B cell (primary cell): ENCODE measurements around the gene TBC1D10A. TPM values are rescaled to one million over a fixed set of nuclear protein-coding genes. Genes with fewer than 3 reads are reported as not detected.

Experiments
- ATAC-seq: fragments of 200-7000 bp; cut with Tn5 transposase; one replicate; pipeline ENCODE4 v1.10.0; 2021; ENCODE audit warnings: low read depth, mild to moderate bottlenecking, moderate number of reproducible peaks, moderate library complexity
- CTCF ChIA-PET: fragments of 350-600 bp; sonication (Branson Sonifier 250); formaldehyde crosslinking; loops from one replicate; lab custom pipeline; 2021; ENCODE audit warnings: antibody characterized with exemption, inconsistent platforms; lab: Charles Lee
- POLR2A ChIA-PET: fragments of 350-600 bp; sonication (Branson Sonifier 250); formaldehyde crosslinking; loops from one replicate; lab custom pipeline; 2021; ENCODE audit warnings: antibody characterized with exemption; lab: Charles Lee
- DNase-seq: peaks from one replicate; pipeline ENCODE4 v3.0.0; 2013
- H2AFZ ChIP-seq: 2 replicates; pipeline ENCODE4 v1.6.1; 2012; ENCODE audit warnings: mild to moderate bottlenecking, low read depth, low read length; ENCODE audit not compliant: insufficient read depth, poor library complexity, severe bottlenecking
- H3K27ac ChIP-seq, 2 donors: 1 replicate in 1 of 2; 2 replicates in 1 of 2; pipeline ENCODE4 v1.5.1; 2012 to 2013; ENCODE audit warnings: low read length in 2 of 2, mild to moderate bottlenecking in 2 of 2, moderate library complexity in 1 of 2
- H3K27me3 ChIP-seq, 4 experiments: fragments of 200-600 bp in 1 of 4; sonication (generic) in 1 of 4; replicated peaks in 1 of 4; 1 replicate in 2 of 4; 2 replicates in 2 of 4; pipeline versions ENCODE4 v1.6.1 to v1.7.0; 2013 to 2016; ENCODE audit warnings: low read length in 3 of 4, mild to moderate bottlenecking in 2 of 4, mixed read lengths in 1 of 4, moderate library complexity in 1 of 4; ENCODE audit not compliant: insufficient read depth in 4 of 4, control insufficient read depth in 3 of 4; ENCODE audit errors: control extremely low read depth in 1 of 4
- H3K36me3 ChIP-seq, 2 experiments: replicated peaks in 1 of 2; 1 replicate in 1 of 2; 2 replicates in 1 of 2; pipeline versions ENCODE4 v1.6.1 to v1.7.1; 2013; ENCODE audit warnings: low read length in 1 of 2; ENCODE audit not compliant: insufficient read depth in 2 of 2, control insufficient read depth in 1 of 2; ENCODE audit errors: control extremely low read depth in 1 of 2, extremely low read depth in 1 of 2
- H3K4me1 ChIP-seq, 2 donors: fragments of 200-600 bp in 1 of 2; sonication (generic) in 1 of 2; 1 replicate in 1 of 2; 2 replicates in 1 of 2; pipeline versions ENCODE4 v1.5.1 to v1.6.1; 2013 to 2017; ENCODE audit warnings: low read length in 2 of 2; ENCODE audit not compliant: control insufficient read depth in 2 of 2, insufficient read depth in 2 of 2
- H3K4me2 ChIP-seq: replicated peaks from 2 replicates; pipeline ENCODE3; 2012; ENCODE audit warnings: mild to moderate bottlenecking, low read depth, low read length; ENCODE audit not compliant: poor library complexity, severe bottlenecking
- H3K4me3 ChIP-seq, 5 experiments: fragments of 200-600 bp in 1 of 5; sonication (generic) in 1 of 5; 1 replicate in 3 of 5; 2 replicates in 2 of 5; pipeline versions ENCODE4 v1.5.1 to v1.7.0; 2011 to 2016; ENCODE audit warnings: low read length in 4 of 5, mild to moderate bottlenecking in 4 of 5, low read depth in 2 of 5, control low read depth in 1 of 5, moderate library complexity in 1 of 5; ENCODE audit not compliant: insufficient read depth in 1 of 5; ENCODE audit errors: control extremely low read depth in 1 of 5, extremely low read depth in 1 of 5
- H3K79me2 ChIP-seq: fragments of 200-600 bp; sonication (generic); one replicate; pipeline ENCODE4 v1.6.0; 2016; ENCODE audit warnings: low read length; ENCODE audit not compliant: control insufficient read depth, insufficient read depth
- H3K9ac ChIP-seq: fragments of 200-600 bp; sonication (generic); 2 replicates; pipeline ENCODE4 v1.6.1; 2017; ENCODE audit warnings: mild to moderate bottlenecking, low read length, moderate library complexity
- H3K9me3 ChIP-seq, 3 donors: one replicate each; pipeline versions ENCODE4 v1.6.1 to v1.7.1; 2013; ENCODE audit warnings: low read length in 2 of 3; ENCODE audit not compliant: control insufficient read depth in 2 of 3, insufficient read depth in 1 of 3; ENCODE audit errors: control extremely low read depth in 1 of 3
- H4K20me1 ChIP-seq: 2 replicates; pipeline ENCODE4 v1.6.0; 2012; ENCODE audit warnings: mild to moderate bottlenecking, low read length; ENCODE audit not compliant: insufficient read depth, control insufficient read depth, poor library complexity, severe bottlenecking
- H3K27ac Mint-ChIP-seq: one replicate; pipeline ENCODE4 v1.8.0; 2021; ENCODE audit warnings: mixed read lengths
- H3K27me3 Mint-ChIP-seq: one replicate; pipeline ENCODE4 v1.8.0; 2021; ENCODE audit warnings: mixed read lengths
- H3K4me1 Mint-ChIP-seq: one replicate; pipeline ENCODE4 v1.8.0; 2021; ENCODE audit warnings: mixed read lengths
- H3K4me3 Mint-ChIP-seq: one replicate; pipeline ENCODE4 v1.8.0; 2021; ENCODE audit warnings: mixed read lengths
- H3K9me3 Mint-ChIP-seq: one replicate; pipeline ENCODE4 v1.8.0; 2022; ENCODE audit warnings: mixed read lengths; ENCODE audit not compliant: insufficient read depth
- EZH2 ChIP-seq: IDR thresholded peaks from 2 replicates; pipeline ENCODE4 v1.6.1; 2012; ENCODE audit warnings: borderline replicate concordance, low read depth, mild to moderate bottlenecking, moderate library complexity, low read length; ENCODE audit not compliant: insufficient read depth, poor library complexity, severe bottlenecking
- WGBS: methylation state at CpG from one replicate; pipeline ENCODE4 v1.1.5; 2013; ENCODE audit warnings: missing lambda C conversion rate; ENCODE audit not compliant: insufficient coverage; 5-methylcytosine and 5-hydroxymethylcytosine counted together
- intact Hi-C: fragments of 100-400 bp; cut with micrococcal nuclease; formaldehyde crosslinking; loops from one replicate; pipeline ENCODE4 v1.10.0; 2022
- polyA plus RNA-seq: library from polyadenylated mRNA; depleted of rRNA; stranded (reverse); fragments of >200 nt; gene quantifications from 2 replicates; pipeline ENCODE4 v1.2.3, GENCODE V29; 2012
- total RNA-seq, 2 donors: library from RNA; stranded (reverse); fragments of 120-200 nt in 1 of 2; gene quantifications; 1 replicate in 1 of 2; 2 replicates in 1 of 2; pipeline versions ENCODE4 v1.2.3 to v1.2.4, GENCODE V29; 2013 to 2022
- TF ChIP-seq, protein P1 (sequence below): fragments of 200-600 bp; IDR thresholded peaks from one replicate; pipeline ENCODE4 v1.8.0; 2022; ENCODE audit warnings: antibody characterized with exemption, mild to moderate bottlenecking

Gene TBC1D10A
- total and polyA plus RNA-seq, 2 donors (not counting 1 experiment from before 2014, with no cell fraction given), result 45.2 to 58.4 TPM

DNA sequence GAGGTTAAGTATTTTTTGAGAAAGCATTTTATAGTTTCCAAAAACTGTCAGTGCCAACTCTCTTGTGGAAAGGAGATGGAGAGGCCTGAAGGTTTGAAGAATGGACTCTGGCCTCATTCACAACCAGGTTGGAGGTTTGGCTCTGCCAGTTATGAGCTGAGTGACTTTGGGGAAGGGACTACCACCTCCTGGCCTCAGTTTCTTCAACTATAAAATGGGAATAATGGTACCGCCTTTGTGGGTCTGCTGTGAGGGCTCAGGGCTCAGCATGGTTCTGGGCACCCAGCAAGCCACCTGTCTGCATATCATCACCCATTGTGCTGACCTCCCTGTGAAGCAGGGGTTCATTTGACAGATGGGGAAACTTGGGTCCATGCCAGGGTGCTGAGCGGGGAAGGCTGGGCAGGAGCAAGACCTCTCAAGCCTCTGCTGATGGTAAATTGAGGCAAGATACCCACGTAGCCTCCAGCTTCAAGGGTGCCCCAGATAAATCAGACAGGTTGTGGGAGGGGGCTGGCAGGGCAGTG, 76.6 kb downstream of the TBC1D10A start:
- POLR2A ChIA-PET, result interaction anchor here (0.6 kb wide), 1 partner anchor 144 kb away, joined by 6 read pairs; no protein-coding TSS in a partner anchor
- Histone ChIP-seq H3K4me3 (no peak overlapping the region), H3K36me3 (no peaks in the 10 kb centered on the region), H3K27me3 (peaks cover 0 to 42% (median 19%) of the 10 kb centered on the region in 4 experiments), H3K9me3 (peaks cover 0 to 4% (median 0%) of the 10 kb centered on the region in 3 donors), H3K79me2 (no peaks in the 10 kb centered on the region), H3K9ac (no peak overlapping the region), H2AFZ (no peak overlapping the region), H3K4me2 (no peak overlapping the region), H4K20me1 (no peaks in the 10 kb centered on the region), H3K4me1 (peaks cover 14 to 20% of the 10 kb centered on the region in 2 donors), H3K27ac (no peak overlapping the region)
- CTCF ChIA-PET, result interaction anchor here (0.9 to 1.7 kb wide), 2 partner anchors 12 to 38 kb away, joined by 3 read pairs; no protein-coding TSS in a partner anchor
- ATAC-seq (no peak), DNase-seq (no peak)
- H3K27me3 Mint-ChIP-seq, result peaks cover 34% of the 10 kb centered on the region
- H3K4me3 Mint-ChIP-seq, result no peak overlapping the region
- intact Hi-C loops, result no loop called here
- H3K4me1 Mint-ChIP-seq, result peaks cover 13% of the 10 kb centered on the region
- TF ChIP-seq, protein P1, sequence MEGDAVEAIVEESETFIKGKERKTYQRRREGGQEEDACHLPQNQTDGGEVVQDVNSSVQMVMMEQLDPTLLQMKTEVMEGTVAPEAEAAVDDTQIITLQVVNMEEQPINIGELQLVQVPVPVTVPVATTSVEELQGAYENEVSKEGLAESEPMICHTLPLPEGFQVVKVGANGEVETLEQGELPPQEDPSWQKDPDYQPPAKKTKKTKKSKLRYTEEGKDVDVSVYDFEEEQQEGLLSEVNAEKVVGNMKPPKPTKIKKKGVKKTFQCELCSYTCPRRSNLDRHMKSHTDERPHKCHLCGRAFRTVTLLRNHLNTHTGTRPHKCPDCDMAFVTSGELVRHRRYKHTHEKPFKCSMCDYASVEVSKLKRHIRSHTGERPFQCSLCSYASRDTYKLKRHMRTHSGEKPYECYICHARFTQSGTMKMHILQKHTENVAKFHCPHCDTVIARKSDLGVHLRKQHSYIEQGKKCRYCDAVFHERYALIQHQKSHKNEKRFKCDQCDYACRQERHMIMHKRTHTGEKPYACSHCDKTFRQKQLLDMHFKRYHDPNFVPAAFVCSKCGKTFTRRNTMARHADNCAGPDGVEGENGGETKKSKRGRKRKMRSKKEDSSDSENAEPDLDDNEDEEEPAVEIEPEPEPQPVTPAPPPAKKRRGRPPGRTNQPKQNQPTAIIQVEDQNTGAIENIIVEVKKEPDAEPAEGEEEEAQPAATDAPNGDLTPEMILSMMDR, result no peak
- no peak for TF ChIP-seq EZH2
- H3K27ac Mint-ChIP-seq, result no peak overlapping the region
- no peaks in the 10 kb centered on the region for H3K9me3 Mint-ChIP-seq
- 82% methylated on average over 2 of the region's 3 CpGs for WGBS
